ENCODE results near the gene SHOC2.
A peak's percentile ranks its signal among the peaks of the same experiment; 100 is the strongest.
"Not testable (repeated sequence)": the region's sequence is repeated elsewhere in the genome, so short reads cannot be mapped to it uniquely, and the experiment has no call there.

Gene SHOC2

GRCh38 chr10:110901954-110902819 is 17.2 kb upstream of the SHOC2 start:
- no peak for DNase-seq (ENCODE audit: low read depth)

GRCh38 chr10:110903280-110904278 is 15.8 kb upstream of the SHOC2 start:
- DNase-seq (ENCODE audit: low read depth): no peak

GRCh38 chr10:110910138-110910537 is 9.3 kb upstream of the SHOC2 start:
- no peak for DNase-seq (ENCODE audit: low read depth)

- no peak for DNase-seq (ENCODE audit: low read depth)
These were observed 7.0 kb upstream of the SHOC2 start for GRCh38 chr10:110912374-110912773.

- no peak for DNase-seq (ENCODE audit: low read depth)
These were observed 5.0 kb upstream of the SHOC2 start for GRCh38 chr10:110914431-110914830.

- DNase-seq (ENCODE audit: low read depth): no peak
These were observed 4.4 kb upstream of the SHOC2 start for GRCh38 chr10:110915035-110915434.

GRCh38 chr10:110915600-110915999 is 3.8 kb upstream of the SHOC2 start:
- DNase-seq (ENCODE audit: low read depth): not testable (repeated sequence)

- DNase-seq (ENCODE audit: low read depth): peak; percentile 69
These were observed 2.7 kb upstream of the SHOC2 start for GRCh38 chr10:110916554-110917346.

GRCh38 chr10:110918269-110918642 is 1.1 kb upstream of the SHOC2 start:
- peak; percentile 79 for DNase-seq (ENCODE audit: low read depth)

- peak; percentile 98 for DNase-seq (ENCODE audit: low read depth)
These were observed 608 bp upstream of the SHOC2 start, which contains the start of gene BBIP1 for GRCh38 chr10:110918643-110919348. TSS of gene BBIP1 (minus strand) at chr10:110919180. CDS start at chr10:110918157, 1,023 bp downstream.

- DNase-seq (ENCODE audit: low read depth): no peak
These were observed 822 bp downstream of the SHOC2 start for GRCh38 chr10:110919971-110920881.

GRCh38 chr10:110923856-110924493 is 4.6 kb downstream of the SHOC2 start:
- no peak for DNase-seq (ENCODE audit: low read depth)

GRCh38 chr10:110927461-110927860 is 8.1 kb downstream of the SHOC2 start:
- DNase-seq (ENCODE audit: low read depth): no peak

GRCh38 chr10:110931769-110932381 is 12.5 kb downstream of the SHOC2 start:
- DNase-seq (ENCODE audit: low read depth): no peak

GRCh38 chr10:110932505-110933180 is 13.2 kb downstream of the SHOC2 start:
- no peak for DNase-seq (ENCODE audit: low read depth)

- no peak for DNase-seq (ENCODE audit: low read depth)
These were observed 17.4 kb downstream of the SHOC2 start for GRCh38 chr10:110936757-110937156.

GRCh38 chr10:110939419-110939818 is 20.0 kb downstream of the SHOC2 start:
- no peak for DNase-seq (ENCODE audit: low read depth)

- DNase-seq (ENCODE audit: low read depth): peak; percentile 48
These were observed 25.5 kb downstream of the SHOC2 start for GRCh38 chr10:110944792-110945396.

All from HS-5 (cell line).